ENCODE results near the gene HYAL2.
"Not testable (repeated sequence)": the region's sequence is repeated elsewhere in the genome, so short reads cannot be mapped to it uniquely, and the experiment has no call there.

HYAL2 gene

DNA sequence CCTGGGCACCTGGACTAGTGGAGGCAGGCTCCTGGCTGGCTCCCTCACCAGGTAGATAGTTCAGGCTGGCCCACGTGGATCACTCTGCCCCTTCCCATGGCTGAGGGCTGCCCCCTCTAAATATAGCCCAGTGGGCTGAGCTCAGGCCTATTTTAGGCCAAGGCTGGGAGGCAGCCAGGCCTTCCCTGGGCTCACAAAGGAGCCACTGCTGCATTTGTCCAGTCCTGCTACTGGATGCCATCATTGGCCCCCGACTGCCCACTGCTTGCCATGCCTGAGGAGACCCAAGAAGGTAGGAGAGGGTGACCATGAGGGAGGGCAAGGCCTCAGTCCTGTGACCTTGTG is 43.7 kb downstream of the HYAL2 start, which contains the start of gene LSMEM2:
LSMEM2 (plus strand) TSS at position 208 of the 345 bp plus-strand sequence; CDS start at position 235, 27 bp downstream.
- Histone ChIP-seq H3K4me3 (ENCODE audit: low read depth in 1 of 2, low read length in 2 of 2) (no peak within 1 kb of the TSS), H3K9me3 (ENCODE audit: control insufficient read depth in 1 of 2, low read length in 2 of 2) (no peaks in the 10 kb centered on the region), H3K36me3 (ENCODE audit: control insufficient read depth in 1 of 2, insufficient read depth in 2 of 2, low read length in 2 of 2) (peaks cover 0 to 3% of the 10 kb centered on the region in 2 donors), H3K27ac (ENCODE audit: low read length) (no peak within 1 kb of the TSS), H3K4me1 (ENCODE audit: control insufficient read depth in 1 of 2, insufficient read depth in 2 of 2, low read length in 2 of 2) (peaks cover 0 to 28% of the 10 kb centered on the region in 2 donors), H3K27me3 (ENCODE audit: low read depth, low read length) (peaks cover 4% of the 10 kb centered on the region)

DNA sequence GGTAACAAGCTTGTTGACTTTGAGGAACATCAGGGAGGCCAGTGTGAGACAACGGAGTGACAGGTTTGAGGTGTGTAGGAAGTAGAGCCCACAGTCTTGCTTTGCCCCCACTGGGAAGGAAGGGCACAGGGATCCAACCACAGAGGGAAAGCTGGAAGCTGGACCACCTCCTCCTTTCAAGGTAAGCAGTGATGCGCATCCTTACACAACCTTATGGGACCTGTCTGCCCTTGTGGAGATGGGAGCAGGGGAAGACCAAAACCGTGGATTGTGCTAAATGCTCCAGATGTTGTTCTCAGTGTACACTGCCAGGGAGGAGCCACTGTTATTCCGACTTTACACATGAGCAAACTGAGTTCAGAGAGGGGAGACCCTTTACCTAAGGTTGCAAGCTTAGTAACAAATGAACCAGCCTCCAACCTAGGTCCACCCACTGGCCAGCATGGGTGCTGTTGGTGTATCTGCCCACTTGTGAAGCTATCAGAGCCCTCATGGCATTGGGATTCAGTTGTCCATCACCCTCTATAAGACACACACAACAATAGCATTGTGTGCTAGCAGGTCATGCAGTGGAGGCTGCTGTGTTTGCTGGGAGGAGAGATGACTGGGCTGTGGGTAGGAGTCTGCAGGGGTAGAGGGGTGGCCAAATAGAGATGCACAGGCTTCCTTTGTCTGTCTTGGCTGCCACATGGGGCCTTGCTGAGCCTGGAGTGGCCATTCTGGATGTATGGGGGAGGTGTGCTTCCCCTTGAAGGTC is 44.2 kb downstream of the HYAL2 start:
- Histone ChIP-seq H3K4me1 (ENCODE audit: control insufficient read depth in 1 of 2, insufficient read depth in 2 of 2, low read length in 2 of 2) (peaks cover 0 to 33% of the 10 kb centered on the region in 2 donors), H3K4me3 (ENCODE audit: low read depth in 1 of 2, low read length in 2 of 2) (no peak overlapping the region), H3K9me3 (ENCODE audit: control insufficient read depth in 1 of 2, low read length in 2 of 2) (no peaks in the 10 kb centered on the region), H3K27ac (ENCODE audit: low read length) (no peak overlapping the region), H3K27me3 (ENCODE audit: low read depth, low read length) (peaks cover 4% of the 10 kb centered on the region), H3K36me3 (ENCODE audit: control insufficient read depth in 1 of 2, insufficient read depth in 2 of 2, low read length in 2 of 2) (peaks cover 0 to 3% of the 10 kb centered on the region in 2 donors)

DNA sequence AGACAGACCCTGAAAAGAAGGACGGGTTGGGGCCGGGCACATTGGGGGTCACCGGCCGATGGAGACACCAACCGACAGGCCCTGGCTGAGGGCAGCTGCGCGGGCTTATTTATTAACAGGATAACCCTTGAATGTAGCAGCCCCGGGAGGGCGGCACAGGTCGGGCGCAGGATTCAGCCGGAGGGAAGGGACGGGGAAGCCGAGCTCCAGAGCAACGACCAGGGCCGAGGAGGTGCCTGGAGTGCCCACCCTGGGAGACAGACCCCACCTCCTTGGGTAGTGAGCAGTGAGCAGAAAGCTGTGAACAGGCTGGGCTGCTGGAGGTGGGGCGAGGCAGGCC is 45.8 kb downstream of the HYAL2 start:
- Histone ChIP-seq H3K27me3 (ENCODE audit: low read depth, low read length) (peaks cover 4% of the 10 kb centered on the region), H3K36me3 (ENCODE audit: control insufficient read depth in 1 of 2, insufficient read depth in 2 of 2, low read length in 2 of 2) (peaks cover 0 to 3% of the 10 kb centered on the region in 2 donors), H3K4me1 (ENCODE audit: control insufficient read depth in 1 of 2, insufficient read depth in 2 of 2, low read length in 2 of 2) (peaks cover under 1 to 38% of the 10 kb centered on the region in 2 donors), H3K9me3 (ENCODE audit: control insufficient read depth in 1 of 2, low read length in 2 of 2) (no peaks in the 10 kb centered on the region), H3K27ac (ENCODE audit: low read length) (no peak overlapping the region), H3K4me3 (ENCODE audit: low read depth in 1 of 2, low read length in 2 of 2) (no peak overlapping the region)

GRCh38 chr3:50275996-50276761 is 46.4 kb downstream of the HYAL2 start:
- H3K4me3 ChIP-seq (ENCODE audit: low read depth in 1 of 2, low read length in 2 of 2), result no peak overlapping the region
- no peaks in the 10 kb centered on the region for H3K9me3 ChIP-seq (ENCODE audit: control insufficient read depth in 1 of 2, low read length in 2 of 2)
- no peak overlapping the region for H3K27ac ChIP-seq (ENCODE audit: low read length)
- H3K27me3 ChIP-seq (ENCODE audit: low read depth, low read length), result peaks cover 4% of the 10 kb centered on the region
- peaks cover 5 to 38% of the 10 kb centered on the region in 2 donors for H3K4me1 ChIP-seq (ENCODE audit: control insufficient read depth in 1 of 2, insufficient read depth in 2 of 2, low read length in 2 of 2)
- peaks cover 0 to 3% of the 10 kb centered on the region in 2 donors for H3K36me3 ChIP-seq (ENCODE audit: control insufficient read depth in 1 of 2, insufficient read depth in 2 of 2, low read length in 2 of 2)

DNA sequence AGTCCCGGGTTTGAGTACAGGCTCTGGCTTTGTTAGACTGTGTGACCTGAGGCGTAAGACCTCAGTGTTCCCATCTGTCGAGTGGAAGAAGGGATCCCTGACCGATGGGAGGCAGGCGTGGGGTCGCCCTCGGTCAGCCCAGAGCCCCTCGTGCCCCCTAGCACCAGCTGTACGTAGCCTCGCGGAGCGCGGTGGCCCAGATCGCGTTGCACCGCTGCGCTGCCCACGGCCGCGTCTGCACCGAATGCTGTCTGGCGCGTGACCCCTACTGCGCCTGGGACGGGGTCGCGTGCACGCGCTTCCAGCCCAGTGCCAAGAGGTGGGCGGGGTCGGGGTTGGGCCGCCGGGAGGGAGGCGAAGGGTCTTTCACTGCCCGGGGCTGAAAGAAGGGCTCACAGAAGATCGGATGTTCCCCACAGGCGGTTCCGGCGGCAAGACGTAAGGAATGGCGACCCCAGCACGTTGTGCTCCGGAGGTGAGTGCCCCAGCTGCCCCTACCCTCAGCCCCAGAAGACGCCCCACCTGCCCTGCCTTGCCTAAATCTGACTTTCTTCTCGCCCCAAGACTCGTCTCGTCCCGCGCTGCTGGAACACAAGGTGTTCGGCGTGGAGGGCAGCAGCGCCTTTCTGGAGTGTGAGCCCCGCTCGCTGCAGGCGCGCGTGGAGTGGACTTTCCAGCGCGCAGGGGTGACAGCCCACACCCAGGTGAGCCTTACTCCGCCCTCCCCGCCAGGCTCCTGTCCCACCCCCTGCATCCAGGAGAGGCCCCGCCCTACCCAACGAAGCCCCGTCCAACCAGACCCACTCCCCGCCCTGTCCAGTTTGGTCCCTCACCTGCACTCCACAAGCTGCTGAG is 47.2 kb downstream of the HYAL2 start:
- no peak overlapping the region for H3K27ac ChIP-seq (ENCODE audit: low read length)
- peaks cover 5 to 38% of the 10 kb centered on the region in 2 donors for H3K4me1 ChIP-seq (ENCODE audit: control insufficient read depth in 1 of 2, insufficient read depth in 2 of 2, low read length in 2 of 2)
- no peak overlapping the region for H3K4me3 ChIP-seq (ENCODE audit: low read depth in 1 of 2, low read length in 2 of 2)
- H3K9me3 ChIP-seq (ENCODE audit: control insufficient read depth in 1 of 2, low read length in 2 of 2), result no peaks in the 10 kb centered on the region
- H3K27me3 ChIP-seq (ENCODE audit: low read depth, low read length), result peaks cover 4% of the 10 kb centered on the region
- H3K36me3 ChIP-seq (ENCODE audit: control insufficient read depth in 1 of 2, insufficient read depth in 2 of 2, low read length in 2 of 2), result peaks cover 0 to 3% of the 10 kb centered on the region in 2 donors

- H3K9me3 ChIP-seq (ENCODE audit: control insufficient read depth in 1 of 2, low read length in 2 of 2), result no peaks in the 10 kb centered on the region
- H3K4me1 ChIP-seq (ENCODE audit: control insufficient read depth in 1 of 2, insufficient read depth in 2 of 2, low read length in 2 of 2), result peaks cover 5 to 38% of the 10 kb centered on the region in 2 donors
- H3K36me3 ChIP-seq (ENCODE audit: control insufficient read depth in 1 of 2, insufficient read depth in 2 of 2, low read length in 2 of 2), result peaks cover 0 to 3% of the 10 kb centered on the region in 2 donors
- no peak overlapping the region for H3K4me3 ChIP-seq (ENCODE audit: low read depth in 1 of 2, low read length in 2 of 2)
- peaks cover 4% of the 10 kb centered on the region for H3K27me3 ChIP-seq (ENCODE audit: low read depth, low read length)
- no peak overlapping the region for H3K27ac ChIP-seq (ENCODE audit: low read length)
Measured at GRCh38 chr3:50274371-50275104, 48.0 kb downstream of the HYAL2 start.

DNA sequence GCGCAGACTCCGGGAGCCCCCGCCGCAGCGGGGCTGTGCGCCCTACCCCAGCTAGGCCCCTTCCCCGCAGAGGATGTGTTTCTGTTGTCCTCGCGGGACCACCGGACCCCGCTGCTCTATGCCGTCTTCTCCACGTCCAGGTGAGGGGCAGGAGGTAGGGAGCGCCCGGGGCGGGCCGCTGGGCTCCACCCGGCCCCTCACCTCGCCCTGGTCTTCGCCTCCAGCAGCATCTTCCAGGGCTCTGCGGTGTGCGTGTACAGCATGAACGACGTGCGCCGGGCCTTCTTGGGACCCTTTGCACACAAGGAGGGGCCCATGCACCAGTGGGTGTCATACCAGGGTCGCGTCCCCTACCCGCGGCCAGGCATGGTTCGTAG is 48.9 kb downstream of the HYAL2 start:
- no peaks in the 10 kb centered on the region for H3K9me3 ChIP-seq (ENCODE audit: control insufficient read depth in 1 of 2, low read length in 2 of 2)
- no peak overlapping the region for H3K27ac ChIP-seq (ENCODE audit: low read length)
- H3K4me3 ChIP-seq (ENCODE audit: low read depth in 1 of 2, low read length in 2 of 2), result peak overlapping the region in 1 of 2 donors; percentile 54
- H3K27me3 ChIP-seq (ENCODE audit: low read depth, low read length), result peaks cover 4% of the 10 kb centered on the region
- H3K36me3 ChIP-seq (ENCODE audit: control insufficient read depth in 1 of 2, insufficient read depth in 2 of 2, low read length in 2 of 2), result peaks cover 0 to 3% of the 10 kb centered on the region in 2 donors
- H3K4me1 ChIP-seq (ENCODE audit: control insufficient read depth in 1 of 2, insufficient read depth in 2 of 2, low read length in 2 of 2), result peaks cover 6 to 36% of the 10 kb centered on the region in 2 donors

DNA sequence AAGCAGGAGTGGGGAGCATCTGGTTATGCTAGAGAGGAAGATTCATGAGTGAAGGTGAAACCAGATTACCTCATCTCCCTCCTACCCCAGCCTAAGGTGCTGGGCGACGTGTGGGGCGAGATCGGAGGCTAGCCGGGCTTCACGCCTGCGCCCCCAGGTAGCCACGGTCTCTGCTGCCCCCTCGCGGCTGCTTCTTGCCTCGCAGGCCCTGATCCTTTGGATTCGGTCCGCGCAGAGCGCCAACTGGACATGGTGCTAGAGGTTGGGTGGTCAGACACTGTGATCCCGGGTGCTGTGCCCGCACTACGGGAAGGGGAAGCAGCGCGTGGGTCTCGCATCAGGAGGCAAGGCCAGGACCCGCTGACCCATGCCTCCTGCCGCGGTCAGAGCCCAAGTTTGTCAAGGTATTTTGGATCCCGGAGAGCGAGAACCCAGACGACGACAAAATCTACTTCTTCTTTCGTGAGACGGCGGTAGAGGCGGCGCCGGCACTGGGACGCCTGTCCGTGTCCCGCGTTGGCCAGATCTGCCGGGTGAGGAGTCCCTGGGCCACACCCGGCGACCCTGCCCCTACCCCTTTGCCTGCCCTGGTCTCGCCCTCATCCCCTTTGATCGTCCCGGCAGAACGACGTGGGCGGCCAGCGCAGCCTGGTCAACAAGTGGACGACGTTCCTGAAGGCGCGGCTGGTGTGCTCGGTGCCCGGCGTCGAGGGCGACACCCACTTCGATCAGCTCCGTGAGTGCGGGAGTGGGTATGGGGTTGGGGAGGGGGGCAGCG is 49.4 kb downstream of the HYAL2 start:
- Histone ChIP-seq H3K4me3 (ENCODE audit: low read depth in 1 of 2, low read length in 2 of 2) (peak overlapping the region; percentile 44 to 54), H3K4me1 (ENCODE audit: control insufficient read depth in 1 of 2, insufficient read depth in 2 of 2, low read length in 2 of 2) (peaks cover 11 to 36% of the 10 kb centered on the region in 2 donors), H3K36me3 (ENCODE audit: control insufficient read depth in 1 of 2, insufficient read depth in 2 of 2, low read length in 2 of 2) (peaks cover 0 to 3% of the 10 kb centered on the region in 2 donors), H3K9me3 (ENCODE audit: control insufficient read depth in 1 of 2, low read length in 2 of 2) (no peaks in the 10 kb centered on the region), H3K27ac (ENCODE audit: low read length) (no peak overlapping the region), H3K27me3 (ENCODE audit: low read depth, low read length) (peaks cover 4% of the 10 kb centered on the region)

GRCh38 chr3:50272538-50272910 is 50.0 kb downstream of the HYAL2 start:
- not testable (repeated sequence) for H3K4me3 ChIP-seq (ENCODE audit: low read depth in 1 of 2, low read length in 2 of 2); H3K27ac ChIP-seq (ENCODE audit: low read length); H3K27me3 ChIP-seq (ENCODE audit: low read depth, low read length); H3K9me3 ChIP-seq (ENCODE audit: control insufficient read depth in 1 of 2, low read length in 2 of 2); H3K36me3 ChIP-seq (ENCODE audit: control insufficient read depth in 1 of 2, insufficient read depth in 2 of 2, low read length in 2 of 2)
- H3K4me1 ChIP-seq (ENCODE audit: control insufficient read depth in 1 of 2, insufficient read depth in 2 of 2, low read length in 2 of 2), result peaks cover 12 to 41% of the 10 kb centered on the region in 2 donors

DNA sequence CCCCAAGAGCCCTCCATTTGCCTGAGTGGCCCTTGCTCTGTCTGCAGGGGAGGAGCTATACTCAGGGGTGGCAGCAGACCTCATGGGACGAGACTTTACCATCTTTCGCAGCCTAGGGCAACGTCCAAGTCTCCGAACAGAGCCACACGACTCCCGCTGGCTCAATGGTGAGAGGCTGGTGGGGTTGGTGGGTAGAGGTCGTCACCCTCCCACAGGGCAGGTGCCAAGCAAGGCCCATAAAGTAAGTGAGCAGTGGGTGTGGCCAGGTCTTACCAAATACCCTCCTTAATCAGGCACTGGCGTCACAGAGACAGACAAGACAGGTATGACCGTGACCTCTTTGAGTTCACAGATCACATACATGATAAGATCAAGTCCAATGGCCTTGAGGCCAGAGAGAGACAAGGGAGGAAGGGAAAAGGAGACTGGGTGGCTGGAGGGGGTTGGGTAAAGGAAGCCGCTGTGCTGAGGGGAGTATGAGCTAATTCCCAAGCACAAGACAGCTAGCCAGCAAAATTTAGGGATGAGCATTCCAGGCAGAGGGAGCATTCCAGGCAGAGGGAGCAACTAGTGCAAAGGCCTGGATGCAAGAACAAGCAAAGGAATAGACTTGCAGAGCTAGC is 51.1 kb downstream of the HYAL2 start:
- Histone ChIP-seq H3K9me3 (ENCODE audit: control insufficient read depth in 1 of 2, low read length in 2 of 2) (no peaks in the 10 kb centered on the region), H3K27me3 (ENCODE audit: low read depth, low read length) (peaks cover 4% of the 10 kb centered on the region), H3K4me1 (ENCODE audit: control insufficient read depth in 1 of 2, insufficient read depth in 2 of 2, low read length in 2 of 2) (peaks cover 18 to 47% of the 10 kb centered on the region in 2 donors), H3K27ac (ENCODE audit: low read length) (peak overlapping the region; percentile 36), H3K36me3 (ENCODE audit: control insufficient read depth in 1 of 2, insufficient read depth in 2 of 2, low read length in 2 of 2) (peaks cover 0 to 3% of the 10 kb centered on the region in 2 donors), H3K4me3 (ENCODE audit: low read depth in 1 of 2, low read length in 2 of 2) (peak overlapping the region in 1 of 2 donors; percentile 29)

Data from muscle layer of duodenum (tissue), 2 donors.